Mucosa of descending colon (tissue), 3 donors: ENCODE data around the gene GREB1. TPM values are rescaled to one million over a fixed set of nuclear protein-coding genes. Genes with fewer than 3 reads are reported as not detected.
"Not testable (repeated sequence)": the region's sequence is repeated elsewhere in the genome, so short reads cannot be mapped to it uniquely, and the experiment has no call there.

Experiments
- ATAC-seq: fragments of 200-7000 bp; cut with Tn5 transposase; one replicate; pipeline ENCODE4 v1.9.1; 2020; ENCODE audit warnings: mild to moderate bottlenecking, moderate library complexity
- DNase-seq, 3 donors: peaks; one replicate each; pipeline ENCODE4 v3.0.0-alpha.2; 2020
- H3K36me3 ChIP-seq: fragments of 200-600 bp; one replicate; pipeline ENCODE4 v1.8.0; 2021; ENCODE audit warnings: low read depth, mild to moderate bottlenecking
- H3K4me1 ChIP-seq: fragments of 200-600 bp; one replicate; pipeline ENCODE4 v1.8.0; 2021; ENCODE audit warnings: low read depth, mild to moderate bottlenecking
- H3K4me3 ChIP-seq: fragments of 200-600 bp; one replicate; pipeline ENCODE4 v1.8.0; 2021; ENCODE audit warnings: mild to moderate bottlenecking
- H3K9me3 ChIP-seq: fragments of 200-600 bp; one replicate; pipeline ENCODE4 v1.8.0; 2021; ENCODE audit warnings: mild to moderate bottlenecking
- CTCF ChIP-seq: fragments of 200-600 bp; IDR thresholded peaks from one replicate; pipeline ENCODE4 v1.8.0; 2022; ENCODE audit warnings: antibody characterized with exemption, mild to moderate bottlenecking
- intact Hi-C, 2 donors: fragments of 100-400 bp; cut with DNase I in 1 of 2; cut with micrococcal nuclease in 1 of 2; formaldehyde crosslinking; loops; one replicate each; pipeline versions ENCODE4 v1.11.0 to v1.11.1; 2022; cut with DNase I, micrococcal nuclease
- total RNA-seq, 3 donors: library from RNA; stranded (reverse); fragmentation: NEBNext Ultra II Directional in 2 of 3; extraction: Animal tissue kit (Norgen Biotek cat#: 25700) in 2 of 3; gene quantifications; one replicate each; pipeline versions ENCODE4 v1.2.1 to v1.2.4, GENCODE V29; 2021 to 2023
- donor health status: DM: no; HTN: no; CAD: no; lungs with moderate emphysema.
- donor health status: DM: no; HTN: no; CAD: no.
- donor health status: DM: no; HTN: yes; CAD: no.

The GREB1 gene
- total RNA-seq, 3 donors from 2014 or later = 1.4 to 2.5 (median 1.6) TPM

DNA sequence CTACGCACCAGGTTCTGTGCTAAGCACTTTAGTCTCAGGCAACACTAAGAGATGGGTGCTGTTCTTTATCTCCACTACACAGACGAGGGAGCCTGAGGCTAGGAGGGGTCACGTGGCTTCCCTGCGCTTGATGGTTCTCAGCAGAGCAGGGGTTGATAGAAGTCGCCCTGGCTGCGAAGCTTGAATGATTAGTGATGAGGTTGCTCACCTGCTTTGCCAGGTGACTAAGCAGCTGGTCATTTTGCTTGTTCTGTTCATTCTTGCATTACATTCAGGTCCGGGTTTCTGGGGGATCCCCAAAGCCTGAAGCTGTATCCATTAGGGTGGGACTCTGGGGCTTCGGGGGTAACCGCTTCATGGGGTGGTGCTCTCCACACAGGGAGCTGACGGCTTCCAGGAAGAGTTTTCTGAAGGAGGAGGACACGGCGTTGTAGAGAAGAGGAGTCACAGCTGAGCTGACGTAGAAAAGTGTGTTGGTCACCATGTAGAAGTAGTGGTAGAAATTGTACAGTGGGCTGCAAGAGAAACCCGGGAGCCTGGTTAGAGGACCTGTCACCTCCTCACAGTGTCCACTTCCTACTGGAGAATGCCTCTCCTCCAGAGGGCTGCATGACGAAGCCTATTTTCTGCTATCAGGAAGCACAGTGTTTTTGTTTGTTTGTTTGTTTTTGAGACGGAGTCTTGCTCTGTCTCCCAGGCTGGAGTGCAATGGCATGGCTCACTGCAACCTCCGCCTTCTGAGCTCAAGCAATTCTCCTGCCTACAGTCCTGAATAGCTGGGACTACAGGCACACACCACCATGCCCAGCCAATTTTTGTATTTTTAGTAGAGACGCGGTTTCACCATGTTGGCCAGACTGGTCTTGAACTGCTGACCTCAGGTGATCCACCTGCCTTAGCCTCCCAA lies 124.6 kb downstream of the GREB1 start:
- Histone ChIP-seq H3K36me3 (no peaks in the 10 kb centered on the region), H3K4me1 (no peaks in the 10 kb centered on the region), H3K4me3 (no peak overlapping the region), H3K9me3 (no peaks in the 10 kb centered on the region)
- intact Hi-C loops = no loop called here
- DNase-seq (no peak), ATAC-seq (no peak)
- no peak for TF ChIP-seq CTCF

GRCh38 chr2:11659115-11659475 lies 125.2 kb downstream of the GREB1 start:
- ATAC-seq (no peak), DNase-seq (no peak)
- intact Hi-C loops = no loop called here

DNA sequence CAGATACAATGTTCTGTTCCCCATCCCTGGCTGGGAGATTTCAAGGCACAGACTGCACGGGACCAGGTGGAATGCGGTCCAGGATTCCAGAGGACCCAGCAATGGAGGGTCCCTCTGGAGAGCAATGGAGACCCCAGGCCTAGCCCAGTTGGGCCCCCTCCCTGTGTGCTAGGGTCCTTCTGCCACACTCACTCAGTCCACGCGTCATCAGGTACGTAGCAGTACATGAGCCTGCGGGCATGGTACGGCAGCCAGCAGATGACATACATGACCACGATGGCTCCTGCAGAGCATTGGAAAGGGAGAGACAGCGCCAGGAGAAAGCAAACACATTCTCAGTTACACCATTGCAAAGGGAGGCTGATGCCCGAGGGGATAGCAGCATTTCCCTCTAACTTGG lies 126.0 kb downstream of the GREB1 start:
- intact Hi-C loops = no loop called here

More at GRCh38 chr2:11659115-11659475, 125.2 kb downstream of the GREB1 start:
- Histone ChIP-seq H3K4me1 (no peaks in the 10 kb centered on the region), H3K36me3 (no peaks in the 10 kb centered on the region), H3K4me3 (no peak overlapping the region), H3K9me3 (no peaks in the 10 kb centered on the region)
- no peak for TF ChIP-seq CTCF

DNA sequence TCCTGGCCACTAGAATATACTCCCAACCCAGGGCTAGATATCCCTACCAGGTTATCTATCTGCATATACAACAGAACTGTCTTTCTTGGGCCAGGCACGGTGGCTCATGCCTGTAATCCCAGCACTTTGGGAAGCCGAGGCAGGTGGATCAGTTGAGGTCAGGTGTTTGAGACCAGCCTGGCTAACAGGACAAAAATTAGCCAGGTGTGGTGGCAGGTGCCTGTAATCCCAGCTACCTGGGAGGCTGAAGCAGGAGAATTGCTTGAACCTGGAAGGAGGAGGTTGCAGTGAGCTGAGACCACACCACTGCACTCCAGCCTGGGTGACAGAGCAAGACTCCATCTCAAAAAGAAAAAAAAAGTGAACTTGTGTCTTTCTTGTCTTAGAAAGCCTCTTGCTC lies 126.6 kb downstream of the GREB1 start:
- ATAC-seq, H3K4me3 ChIP-seq, DNase-seq, H3K9me3 ChIP-seq, H3K36me3 ChIP-seq, intact Hi-C loops, H3K4me1 ChIP-seq: not testable (repeated sequence)

More for the DNA sequence above, 126.0 kb downstream of the GREB1 start:
- Histone ChIP-seq H3K4me1 (no peaks in the 10 kb centered on the region), H3K36me3 (no peaks in the 10 kb centered on the region), H3K4me3 (no peak overlapping the region), H3K9me3 (no peaks in the 10 kb centered on the region)
- no peak for TF ChIP-seq CTCF
- ATAC-seq = no peak
- no peak for DNase-seq

- ATAC-seq (no peak), DNase-seq (no peak)
- no peak for TF ChIP-seq CTCF
- no peak overlapping the region for H3K4me3 ChIP-seq
- H3K9me3 ChIP-seq = no peaks in the 10 kb centered on the region
- no peaks in the 10 kb centered on the region for H3K36me3 ChIP-seq
- intact Hi-C loops = no loop called here
- no peaks in the 10 kb centered on the region for H3K4me1 ChIP-seq
Observed at GRCh38 chr2:11661891-11662435, 128.1 kb downstream of the GREB1 start.

DNA sequence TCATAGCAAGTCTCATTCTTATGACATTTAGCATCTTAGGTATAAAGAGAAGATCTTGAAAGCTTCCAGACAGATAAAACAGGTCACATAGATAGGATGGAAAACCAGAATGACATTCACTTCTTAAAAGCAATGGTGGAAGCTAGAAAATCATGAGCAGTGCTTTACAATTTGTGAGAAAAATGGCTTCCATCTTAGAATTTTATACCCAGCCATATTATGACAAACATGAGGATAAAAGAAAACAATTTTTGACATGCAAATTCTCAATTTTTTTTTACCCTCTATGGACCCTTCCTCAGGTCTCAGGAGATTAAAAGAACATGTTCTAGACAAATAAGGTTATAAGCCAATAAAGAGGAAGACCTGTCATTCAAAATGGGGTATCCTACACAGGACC lies 129.0 kb downstream of the GREB1 start:
- intact Hi-C loops = no loop called here
- ATAC-seq (no peak), DNase-seq (no peak)
- TF ChIP-seq CTCF = no peak
- Histone ChIP-seq H3K36me3 (no peaks in the 10 kb centered on the region), H3K4me3 (no peak overlapping the region), H3K4me1 (no peaks in the 10 kb centered on the region), H3K9me3 (no peaks in the 10 kb centered on the region)
